ENCODE measurements around the gene LMLN. TPM values are rescaled to one million over a fixed set of nuclear protein-coding genes. Genes with fewer than 3 reads are reported as not detected.
"Not testable (repeated sequence)": the region's sequence is repeated elsewhere in the genome, so short reads cannot be mapped to it uniquely, and the experiment has no call there.

The LMLN gene
- total RNA-seq, 2 experiments from 2014 or later = 3.5 to 3.6 TPM

DNA sequence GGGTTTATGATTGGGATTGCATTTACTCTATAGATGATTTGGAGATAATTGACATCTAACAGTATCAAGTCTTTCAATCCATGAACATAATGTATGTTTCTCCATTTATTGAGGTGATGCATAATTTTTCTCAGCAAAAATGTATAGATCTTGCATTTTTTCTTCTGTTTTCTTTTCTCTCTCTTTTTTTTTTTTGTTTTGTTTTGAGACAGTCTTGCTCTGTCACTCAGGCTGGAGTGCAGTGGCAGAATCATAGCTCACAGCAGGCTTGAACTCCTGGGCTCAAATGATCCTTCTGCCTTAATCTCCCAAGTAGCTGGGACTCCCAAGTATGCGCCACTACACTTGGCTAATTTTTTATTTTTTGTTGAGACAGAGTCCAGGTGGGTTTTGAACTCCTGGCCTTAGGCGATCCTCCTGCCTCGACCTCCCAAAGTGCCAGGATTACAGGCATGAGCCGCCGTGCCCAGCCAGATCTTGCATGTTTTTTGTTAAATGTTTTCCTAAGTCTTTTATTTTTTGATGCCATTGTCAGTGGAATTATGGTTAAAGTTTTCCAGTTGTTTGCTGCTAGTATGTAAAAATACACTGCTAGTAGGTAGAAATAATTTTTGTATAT lies 3.1 kb downstream of the LMLN start:
- Histone ChIP-seq H3K27ac (ENCODE audit: low read depth in 1 of 2, low read length in 2 of 2) (no peak overlapping the region), H3K36me3 (ENCODE audit: insufficient read depth, low read length) (peaks cover 4% of the 10 kb centered on the region), H3K4me3 (ENCODE audit: low read length) (no peak overlapping the region), H3K9me3 (ENCODE audit: control insufficient read depth in 1 of 2, insufficient read depth in 1 of 2, low read length in 2 of 2) (peaks cover 0 to 3% of the 10 kb centered on the region in 2 experiments), H3K27me3 (ENCODE audit: control insufficient read depth in 1 of 2, insufficient read depth in 2 of 2, low read length in 2 of 2) (no peaks in the 10 kb centered on the region), H3K4me1 (ENCODE audit: insufficient read depth, low read length) (peaks cover 27% of the 10 kb centered on the region)
- DNase-seq = no peak
- intact Hi-C loops (cut with DNase I, micrococcal nuclease) = no loop called here
- peaks cover 4% of the 10 kb centered on the region for H3K9me3 Mint-ChIP-seq
- no peak overlapping the region for H3K27ac Mint-ChIP-seq
- peaks cover 12% of the 10 kb centered on the region for H3K36me3 Mint-ChIP-seq (ENCODE audit: low read depth)
- ChIA-PET POLR2A (interaction anchor here (1.0 kb wide), 1 partner anchor 10 kb away, joined by 3 read pairs; no protein-coding TSS in a partner anchor), CTCF (no interaction called here)
- H3K27me3 Mint-ChIP-seq = no peaks in the 10 kb centered on the region
- no peak overlapping the region for H3K4me3 Mint-ChIP-seq
- peaks cover 41% of the 10 kb centered on the region for H3K4me1 Mint-ChIP-seq (ENCODE audit: low read depth)
- TF ChIP-seq, protein P1, sequence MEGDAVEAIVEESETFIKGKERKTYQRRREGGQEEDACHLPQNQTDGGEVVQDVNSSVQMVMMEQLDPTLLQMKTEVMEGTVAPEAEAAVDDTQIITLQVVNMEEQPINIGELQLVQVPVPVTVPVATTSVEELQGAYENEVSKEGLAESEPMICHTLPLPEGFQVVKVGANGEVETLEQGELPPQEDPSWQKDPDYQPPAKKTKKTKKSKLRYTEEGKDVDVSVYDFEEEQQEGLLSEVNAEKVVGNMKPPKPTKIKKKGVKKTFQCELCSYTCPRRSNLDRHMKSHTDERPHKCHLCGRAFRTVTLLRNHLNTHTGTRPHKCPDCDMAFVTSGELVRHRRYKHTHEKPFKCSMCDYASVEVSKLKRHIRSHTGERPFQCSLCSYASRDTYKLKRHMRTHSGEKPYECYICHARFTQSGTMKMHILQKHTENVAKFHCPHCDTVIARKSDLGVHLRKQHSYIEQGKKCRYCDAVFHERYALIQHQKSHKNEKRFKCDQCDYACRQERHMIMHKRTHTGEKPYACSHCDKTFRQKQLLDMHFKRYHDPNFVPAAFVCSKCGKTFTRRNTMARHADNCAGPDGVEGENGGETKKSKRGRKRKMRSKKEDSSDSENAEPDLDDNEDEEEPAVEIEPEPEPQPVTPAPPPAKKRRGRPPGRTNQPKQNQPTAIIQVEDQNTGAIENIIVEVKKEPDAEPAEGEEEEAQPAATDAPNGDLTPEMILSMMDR (IDR thresholded peaks at IDR 0.05) = no peak
- ATAC-seq (ENCODE audit: poor library complexity) = no peak

GRCh38 chr3:197967337-197967989 lies 7.4 kb downstream of the LMLN start:
- intact Hi-C loops (cut with DNase I, micrococcal nuclease); H3K27ac ChIP-seq (ENCODE audit: low read depth in 1 of 2, low read length in 2 of 2); H3K9me3 Mint-ChIP-seq; H3K4me3 Mint-ChIP-seq; H3K27me3 Mint-ChIP-seq; H3K36me3 ChIP-seq (ENCODE audit: insufficient read depth, low read length); H3K27me3 ChIP-seq (ENCODE audit: control insufficient read depth in 1 of 2, insufficient read depth in 2 of 2, low read length in 2 of 2); CTCF ChIA-PET; H3K4me1 ChIP-seq (ENCODE audit: insufficient read depth, low read length); H3K4me3 ChIP-seq (ENCODE audit: low read length); POLR2A ChIA-PET; DNase-seq; H3K9me3 ChIP-seq (ENCODE audit: control insufficient read depth in 1 of 2, insufficient read depth in 1 of 2, low read length in 2 of 2); ATAC-seq (ENCODE audit: poor library complexity); H3K4me1 Mint-ChIP-seq (ENCODE audit: low read depth); H3K27ac Mint-ChIP-seq: not testable (repeated sequence)
- peaks cover 19% of the 10 kb centered on the region for H3K36me3 Mint-ChIP-seq (ENCODE audit: low read depth)

DNA sequence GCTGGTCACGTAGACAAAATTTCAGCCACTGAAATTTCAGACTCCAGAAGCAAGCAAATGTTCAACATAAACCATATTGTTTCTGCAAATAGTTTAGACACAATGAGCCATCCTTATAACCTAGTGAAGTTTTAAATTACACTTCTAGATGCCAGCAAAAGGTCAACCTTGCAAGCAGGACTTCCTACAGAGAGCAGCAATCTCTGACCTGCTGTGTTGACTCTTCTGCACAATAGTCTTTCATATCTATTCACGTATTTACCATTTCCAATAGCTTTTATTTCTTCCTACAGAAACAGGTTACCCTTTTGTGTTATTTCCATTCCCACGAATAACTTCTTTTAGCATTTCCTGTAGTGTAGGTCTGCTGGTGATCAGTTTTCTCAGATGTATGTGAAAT lies 10.6 kb downstream of the LMLN start:
- no peak for DNase-seq
- H3K9me3 Mint-ChIP-seq = peaks cover 10% of the 10 kb centered on the region
- intact Hi-C loops (cut with DNase I, micrococcal nuclease) = no loop called here

More for the DNA sequence above, 10.6 kb downstream of the LMLN start:
- no peak overlapping the region for H3K27ac ChIP-seq (ENCODE audit: low read depth in 1 of 2, low read length in 2 of 2)
- H3K27ac Mint-ChIP-seq = no peak overlapping the region
- no peaks in the 10 kb centered on the region for H3K4me1 ChIP-seq (ENCODE audit: insufficient read depth, low read length)
- no peak for ATAC-seq (ENCODE audit: poor library complexity)
- TF ChIP-seq, protein P1 (IDR thresholded peaks at IDR 0.05) = no peak
- no peak overlapping the region for H3K4me3 Mint-ChIP-seq
- peaks cover 27% of the 10 kb centered on the region for H3K36me3 Mint-ChIP-seq (ENCODE audit: low read depth)
- H3K4me3 ChIP-seq (ENCODE audit: low read length) = no peak overlapping the region
- peaks cover 0 to 8% of the 10 kb centered on the region in 2 experiments for H3K9me3 ChIP-seq (ENCODE audit: control insufficient read depth in 1 of 2, insufficient read depth in 1 of 2, low read length in 2 of 2)
- no peaks in the 10 kb centered on the region for H3K27me3 ChIP-seq (ENCODE audit: control insufficient read depth in 1 of 2, insufficient read depth in 2 of 2, low read length in 2 of 2)
- ChIA-PET POLR2A (no interaction called here), CTCF (interaction anchor here (0.6 kb wide), 1 partner anchor 21 kb away, joined by 3 read pairs; no protein-coding TSS in a partner anchor)
- H3K4me1 Mint-ChIP-seq (ENCODE audit: low read depth) = no peaks in the 10 kb centered on the region
- no peaks in the 10 kb centered on the region for H3K36me3 ChIP-seq (ENCODE audit: insufficient read depth, low read length)
- H3K27me3 Mint-ChIP-seq = no peaks in the 10 kb centered on the region
